Sigmoid colon (tissue), 7 donors: Measurements from ENCODE around the gene SCARB1. TPM values are rescaled to one million over a fixed set of nuclear protein-coding genes. Genes with fewer than 3 reads are reported as not detected.

Experiments used
- DNase-seq: peaks from one replicate; pipeline ENCODE4 v3.0.0-alpha.2; 2019
- H3K27ac ChIP-seq, 4 donors: fragments of 200-600 bp; sonication (generic); one replicate each; pipeline ENCODE4 v1.5.1; 2016 to 2019; ENCODE audit warnings: mild to moderate bottlenecking in 1 of 4
- H3K27me3 ChIP-seq, 3 donors: fragments of 200-600 bp; sonication (generic); one replicate each; pipeline ENCODE4 v1.5.1; 2019; ENCODE audit warnings: mild to moderate bottlenecking in 1 of 3
- H3K36me3 ChIP-seq, 4 donors: fragments of 200-600 bp; sonication (generic); one replicate each; pipeline ENCODE4 v1.5.1; 2016 to 2019
- H3K4me1 ChIP-seq, 4 donors: fragments of 200-600 bp; sonication (generic); one replicate each; pipeline ENCODE4 v1.5.1; 2017 to 2019
- H3K4me3 ChIP-seq, 4 donors: fragments of 200-600 bp; sonication (generic); one replicate each; pipeline ENCODE4 v1.5.1; 2017 to 2019; ENCODE audit warnings: mild to moderate bottlenecking in 2 of 4, moderate library complexity in 1 of 4
- H3K9me3 ChIP-seq, 4 donors: fragments of 200-600 bp in 3 of 4; sonication (generic) in 3 of 4; one replicate each; pipeline versions ENCODE4 v1.5.1 to v1.6.1; 2013 to 2019
- EP300 ChIP-seq, 4 donors: sonication (generic); formaldehyde crosslinking; IDR thresholded peaks; one replicate each; pipeline ENCODE4 v1.6.1; 2017; ENCODE audit warnings: antibody characterized with exemption in 4 of 4
- POLR2A ChIP-seq, 2 donors: fragments of 450-650 bp; IDR thresholded peaks; one replicate each; pipeline ENCODE4 v1.6.1; 2016; ENCODE audit warnings: antibody characterized with exemption in 2 of 2, mild to moderate bottlenecking in 2 of 2, moderate library complexity in 2 of 2
- POLR2AphosphoS5 ChIP-seq, 4 donors: sonication (generic); formaldehyde crosslinking; IDR thresholded peaks; one replicate each; pipeline ENCODE4 v1.6.1; 2017; ENCODE audit warnings: antibody characterized with exemption in 4 of 4
- WGBS, 2 donors: extraction: QIAGEN DNeasy Blood & Tissue Kit; methylation state at CpG; one replicate each; pipeline ENCODE4 v1.1.7; 2013; 5-methylcytosine and 5-hydroxymethylcytosine counted together
- intact Hi-C: fragments of 100-400 bp; cut with DNase I; formaldehyde crosslinking; loops from one replicate; pipeline ENCODE4 v1.15.1; 2023
- polyA plus RNA-seq, 3 donors: library from polyadenylated mRNA; stranded (reverse); fragments of 200-250 nt; gene quantifications; one replicate each; pipeline ENCODE4 v1.2.3, GENCODE V29; 2013
- total RNA-seq, 4 donors: library from RNA; depleted of rRNA; stranded (reverse); fragments of >200 nt; gene quantifications; one replicate each; pipeline ENCODE4 v1.1.0, GENCODE V29; 2016
- TF ChIP-seq, protein P1 (sequence below), 4 experiments: fragments of 450-650 bp in 3 of 4; fragments of 200-600 bp in 1 of 4; IDR thresholded peaks; one replicate each; pipeline ENCODE4 v1.5.1; 2016 to 2019; ENCODE audit warnings: antibody characterized with exemption in 4 of 4, mild to moderate bottlenecking in 3 of 4, moderate library complexity in 2 of 4
- donor health status: healthy with polysubstance abuse.
- donor health status: Bipolar disorder and iron deficiency.
- donor health status: healthy.

SCARB1 gene
- total and polyA plus RNA-seq, 7 donors = 4.2 to 36.4 (median 11.4) TPM

DNA sequence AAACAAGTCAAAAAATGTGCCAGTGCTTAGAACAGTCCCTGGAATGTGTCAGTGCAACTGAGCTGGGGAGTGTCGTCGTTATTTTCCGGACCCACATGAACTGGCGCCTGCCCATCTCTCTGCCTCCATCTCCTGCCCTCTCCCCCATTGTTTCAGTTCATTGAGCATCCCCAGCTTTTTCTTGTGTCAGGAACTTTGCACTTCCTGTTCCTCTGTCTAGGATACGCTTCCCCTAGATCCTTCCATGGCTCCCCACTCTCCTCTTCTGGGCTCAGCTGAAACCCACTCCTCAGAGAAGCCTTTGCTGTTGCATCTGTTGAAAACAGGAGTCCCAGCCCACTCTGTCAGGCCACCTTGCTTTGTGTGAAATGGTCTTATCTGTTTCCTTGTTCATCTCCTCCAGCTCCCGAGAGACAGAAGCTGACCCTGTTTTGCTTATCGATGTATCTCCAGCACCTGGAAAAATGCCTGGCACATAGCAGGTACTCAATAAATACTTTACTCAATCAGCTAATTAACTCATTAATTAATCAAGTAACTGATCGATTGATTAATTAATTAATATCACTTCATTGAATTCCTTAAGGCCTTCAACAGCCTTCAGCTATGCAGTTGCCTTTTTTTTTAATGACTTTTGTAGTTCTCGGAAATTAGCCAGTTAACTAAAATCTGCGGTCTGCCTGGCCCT is 2.7 kb upstream of the SCARB1 start:
- intact Hi-C loops = no loop called here
- peaks cover 0 to 28% (median 18%) of the 10 kb centered on the region in 4 donors for H3K4me1 ChIP-seq
- no peak overlapping the region for H3K27ac ChIP-seq
- H3K4me3 ChIP-seq = no peak overlapping the region
- no peaks in the 10 kb centered on the region for H3K9me3 ChIP-seq
- H3K27me3 ChIP-seq = no peaks in the 10 kb centered on the region
- TF ChIP-seq EP300 (IDR thresholded peaks at IDR 0.05) (no peak), POLR2AphosphoS5 (IDR thresholded peaks at IDR 0.05) (no peak), POLR2A (IDR thresholded peaks at IDR 0.05) (no peak)
- TF ChIP-seq, protein P1, sequence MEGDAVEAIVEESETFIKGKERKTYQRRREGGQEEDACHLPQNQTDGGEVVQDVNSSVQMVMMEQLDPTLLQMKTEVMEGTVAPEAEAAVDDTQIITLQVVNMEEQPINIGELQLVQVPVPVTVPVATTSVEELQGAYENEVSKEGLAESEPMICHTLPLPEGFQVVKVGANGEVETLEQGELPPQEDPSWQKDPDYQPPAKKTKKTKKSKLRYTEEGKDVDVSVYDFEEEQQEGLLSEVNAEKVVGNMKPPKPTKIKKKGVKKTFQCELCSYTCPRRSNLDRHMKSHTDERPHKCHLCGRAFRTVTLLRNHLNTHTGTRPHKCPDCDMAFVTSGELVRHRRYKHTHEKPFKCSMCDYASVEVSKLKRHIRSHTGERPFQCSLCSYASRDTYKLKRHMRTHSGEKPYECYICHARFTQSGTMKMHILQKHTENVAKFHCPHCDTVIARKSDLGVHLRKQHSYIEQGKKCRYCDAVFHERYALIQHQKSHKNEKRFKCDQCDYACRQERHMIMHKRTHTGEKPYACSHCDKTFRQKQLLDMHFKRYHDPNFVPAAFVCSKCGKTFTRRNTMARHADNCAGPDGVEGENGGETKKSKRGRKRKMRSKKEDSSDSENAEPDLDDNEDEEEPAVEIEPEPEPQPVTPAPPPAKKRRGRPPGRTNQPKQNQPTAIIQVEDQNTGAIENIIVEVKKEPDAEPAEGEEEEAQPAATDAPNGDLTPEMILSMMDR (IDR thresholded peaks at IDR 0.05) = no peak
- DNase-seq = no peak
- no peaks in the 10 kb centered on the region for H3K36me3 ChIP-seq
- WGBS, 2 donors = 91% methylated on average over 10 of the region's 10 CpGs

DNA sequence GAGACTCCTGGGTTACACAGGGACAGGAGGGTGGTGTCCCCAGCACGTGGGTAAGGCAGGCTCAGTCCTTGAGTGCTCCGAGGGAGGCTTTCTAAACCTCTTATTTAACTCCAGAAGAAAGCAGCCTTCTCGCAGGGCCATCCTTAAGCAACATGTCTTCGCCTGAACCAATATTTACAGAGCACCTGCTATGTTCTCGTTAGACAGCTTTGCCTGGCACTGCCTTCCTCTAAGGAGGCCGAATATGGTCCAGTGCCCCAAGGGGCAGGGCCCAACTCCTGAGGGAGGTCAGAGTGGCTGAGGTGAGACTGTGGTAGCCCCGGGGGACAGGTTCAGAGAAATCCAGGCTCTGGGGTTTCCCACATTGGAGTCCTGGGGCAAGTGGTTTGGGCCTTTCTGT is 2.1 kb upstream of the SCARB1 start:
- Histone ChIP-seq H3K4me1 (peaks cover 0 to 29% (median 20%) of the 10 kb centered on the region in 4 donors), H3K27ac (no peak overlapping the region), H3K36me3 (no peaks in the 10 kb centered on the region), H3K9me3 (no peaks in the 10 kb centered on the region), H3K27me3 (no peaks in the 10 kb centered on the region), H3K4me3 (no peak overlapping the region)
- DNase-seq = no peak
- TF ChIP-seq EP300 (IDR thresholded peaks at IDR 0.05) = no peak
- no peak for TF ChIP-seq POLR2A (IDR thresholded peaks at IDR 0.05)
- TF ChIP-seq, protein P1 (IDR thresholded peaks at IDR 0.05) = no peak
- no peak for TF ChIP-seq POLR2AphosphoS5 (IDR thresholded peaks at IDR 0.05)
- intact Hi-C loops = no loop called here
- WGBS, 2 donors = 63 to 80% methylated on average over 7 of the region's 7 CpGs

DNA sequence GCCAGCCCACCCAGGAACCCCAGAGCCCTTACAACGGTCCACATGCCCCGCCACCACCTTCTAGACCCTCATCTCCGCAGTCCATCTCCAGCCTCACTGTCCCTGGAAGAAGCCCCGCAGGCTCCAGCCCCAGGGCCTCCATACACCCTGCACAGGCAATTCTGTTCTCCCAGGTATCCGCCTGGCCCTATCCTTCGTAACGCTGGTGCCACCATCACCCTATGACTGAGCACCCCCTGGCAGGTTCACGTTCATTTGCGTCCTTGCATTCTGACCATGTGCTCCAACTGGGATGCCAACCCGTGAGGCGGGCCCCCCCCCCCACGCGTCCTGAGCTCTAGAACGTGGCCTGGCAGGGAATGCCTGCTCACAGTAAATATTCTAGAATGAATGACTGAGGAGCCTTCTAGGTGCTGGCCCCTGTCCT is 675 bp upstream of the SCARB1 start:
- WGBS, 2 donors = 91 to 93% methylated on average over 14 of the region's 14 CpGs
- no peak for DNase-seq
- no peaks in the 10 kb centered on the region for H3K9me3 ChIP-seq

DNA sequence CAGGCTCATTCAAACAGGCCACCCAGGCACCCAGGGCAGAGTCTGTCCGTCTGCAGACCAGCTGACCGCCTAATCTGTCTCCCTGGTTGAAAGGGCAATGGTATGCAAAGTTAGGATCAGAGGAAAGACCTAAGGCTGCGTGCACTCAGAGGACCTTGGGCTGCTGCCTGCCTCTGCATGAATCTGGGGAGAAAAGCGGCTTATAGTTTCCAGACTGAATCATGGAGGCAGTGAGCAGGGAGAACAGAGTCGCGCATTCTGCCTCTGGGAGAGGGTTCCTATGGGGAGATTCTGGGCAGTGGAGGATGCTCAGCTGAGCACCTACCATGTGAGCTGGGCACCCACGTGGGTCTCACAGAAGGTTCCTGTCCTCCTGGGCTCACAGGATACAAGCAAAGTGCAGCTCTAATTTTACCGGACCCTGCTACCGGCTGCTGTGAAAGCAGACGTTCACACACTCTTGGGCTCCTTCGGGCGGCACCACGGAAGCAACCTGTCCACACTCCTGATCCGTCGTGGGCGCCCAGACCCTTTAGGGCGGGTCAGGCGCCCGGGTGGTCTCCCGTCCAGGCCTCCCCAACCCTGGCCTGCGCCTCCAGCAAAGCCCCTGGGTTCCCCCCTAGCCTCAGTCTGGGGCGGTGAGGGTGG is 772 bp downstream of the SCARB1 start:
- DNase-seq = no peak
- H3K36me3 ChIP-seq = no peaks in the 10 kb centered on the region
- intact Hi-C loops = loop anchor here (5.0 kb wide), 1 partner anchor 39 kb away; no protein-coding TSS in a partner anchor
- TF ChIP-seq EP300 (IDR thresholded peaks at IDR 0.05) (no peak), POLR2A (IDR thresholded peaks at IDR 0.05) (no peak), POLR2AphosphoS5 (IDR thresholded peaks at IDR 0.05) (no peak)
- TF ChIP-seq, protein P1 (IDR thresholded peaks at IDR 0.05) = no peak
- 11 to 16% methylated on average over 22 of the region's 22 CpGs for WGBS, 2 donors
- H3K4me1 ChIP-seq = peaks cover 0 to 29% (median 20%) of the 10 kb centered on the region in 4 donors
- peak overlapping the region; percentile 55 to 77 (median 63) for H3K27ac ChIP-seq
- H3K27me3 ChIP-seq = no peaks in the 10 kb centered on the region
- H3K4me3 ChIP-seq = peak overlapping the region; percentile 57 to 86 (median 74)
- no peaks in the 10 kb centered on the region for H3K9me3 ChIP-seq

More for the DNA sequence above, 675 bp upstream of the SCARB1 start:
- Histone ChIP-seq H3K27ac (peak overlapping the region; percentile 55 to 77 (median 63)), H3K36me3 (no peaks in the 10 kb centered on the region), H3K27me3 (no peaks in the 10 kb centered on the region), H3K4me1 (peaks cover 0 to 29% (median 20%) of the 10 kb centered on the region in 4 donors), H3K4me3 (peak overlapping the region in 3 of 4 donors; percentile 67 to 86 (median 81))
- no peak for TF ChIP-seq POLR2AphosphoS5 (IDR thresholded peaks at IDR 0.05)
- no peak for TF ChIP-seq POLR2A (IDR thresholded peaks at IDR 0.05)
- TF ChIP-seq, protein P1 (IDR thresholded peaks at IDR 0.05) = no peak
- no peak for TF ChIP-seq EP300 (IDR thresholded peaks at IDR 0.05)
- intact Hi-C loops = loop anchor here (5.0 kb wide), 1 partner anchor 38 kb away; no protein-coding TSS in a partner anchor
